ENCODE data around the gene ARHGAP24. TPM values are rescaled to one million over a fixed set of nuclear protein-coding genes. Genes with fewer than 3 reads are reported as not detected.

ARHGAP24 gene
- total and polyA plus RNA-seq, 4 donors, result 1.8 to 15.2 (median 3.3) TPM

- DNase-seq (ENCODE audit: low spot score), result no peak
- WGBS, result 88% methylated on average over 1 of the region's 1 CpG
- no peaks in the 10 kb centered on the region for H3K9me3 ChIP-seq (ENCODE audit: control insufficient read depth in 4 of 4, low read length in 3 of 4)
Measured at GRCh38 chr4:86019362-86019761, 544.4 kb downstream of the ARHGAP24 start.

More at GRCh38 chr4:86019362-86019761, 544.4 kb downstream of the ARHGAP24 start:
- Histone ChIP-seq H3K4me3 (ENCODE audit: low read depth in 1 of 3, low read length in 3 of 3) (no peak overlapping the region), H3K4me1 (ENCODE audit: control insufficient read depth in 4 of 4, insufficient read depth in 4 of 4, low read length in 3 of 4) (no peaks in the 10 kb centered on the region), H3K27ac (ENCODE audit: low read depth in 1 of 2, low read length in 2 of 2) (no peak overlapping the region), H3K27me3 (ENCODE audit: control insufficient read depth in 4 of 4, insufficient read depth in 4 of 4, low read length in 3 of 4) (no peaks in the 10 kb centered on the region), H3K36me3 (ENCODE audit: control insufficient read depth in 4 of 4, insufficient read depth in 3 of 4, low read depth in 1 of 4, low read length in 3 of 4) (no peaks in the 10 kb centered on the region), H3K9ac (ENCODE audit: low read depth in 1 of 2, low read length in 2 of 2) (no peak overlapping the region)
- TF ChIP-seq FOXA2 (IDR thresholded peaks at IDR 0.05) (no peak), EGR1 (IDR thresholded peaks at IDR 0.05; ENCODE audit: low read depth in 2 of 2) (no peak), SP1 (IDR thresholded peaks at IDR 0.05) (no peak), FOXA1 (IDR thresholded peaks at IDR 0.05) (no peak), REST (IDR thresholded peaks at IDR 0.05) (no peak), RAD21 (IDR thresholded peaks at IDR 0.05) (no peak), JUND (IDR thresholded peaks at IDR 0.05) (no peak), CTCF (IDR thresholded peaks at IDR 0.05; ENCODE audit: low read depth, low read length, missing input control) (no peak), TAF1 (conservative IDR thresholded peaks at IDR 0.05) (no peak), ZBTB33 (IDR thresholded peaks at IDR 0.05) (no peak), YY1 (IDR thresholded peaks at IDR 0.05) (no peak), HNF4G (IDR thresholded peaks at IDR 0.05) (no peak), NR2F2 (IDR thresholded peaks at IDR 0.05) (no peak), HNF4A (conservative IDR thresholded peaks at IDR 0.05) (no peak), MAX (IDR thresholded peaks at IDR 0.05) (no peak), RXRA (IDR thresholded peaks at IDR 0.05) (no peak), ATF3 (IDR thresholded peaks at IDR 0.05) (no peak)

Measured in liver (tissue), 9 donors.